IPS-18a (cell line): ENCODE measurements around the gene SETD5.

Source experiments
- H3K27ac ChIP-seq: one replicate; pipeline ENCODE4 v1.5.1; 2013; ENCODE audit warnings: low read length
- H3K27me3 ChIP-seq: one replicate; pipeline ENCODE4 v1.6.1; 2013; ENCODE audit warnings: mild to moderate bottlenecking, low read length; ENCODE audit not compliant: control insufficient read depth, insufficient read depth
- H3K36me3 ChIP-seq: one replicate; pipeline ENCODE4 v1.6.1; 2013; ENCODE audit warnings: low read depth, low read length; ENCODE audit not compliant: control insufficient read depth
- H3K4me1 ChIP-seq: one replicate; pipeline ENCODE4 v1.6.1; 2013; ENCODE audit warnings: low read depth, low read length; ENCODE audit not compliant: control insufficient read depth
- H3K4me3 ChIP-seq: one replicate; pipeline ENCODE4 v1.5.1; 2013; ENCODE audit warnings: low read length
- H3K9ac ChIP-seq: one replicate; pipeline ENCODE4 v1.6.1; 2013; ENCODE audit warnings: mild to moderate bottlenecking, low read length, moderate library complexity
- H3K9me3 ChIP-seq: one replicate; pipeline ENCODE4 v1.6.1; 2013; ENCODE audit warnings: low read depth, low read length; ENCODE audit not compliant: control insufficient read depth

SETD5 gene

GRCh38 chr3:9402410-9403228 is 5.2 kb downstream of the SETD5 start:
- Histone ChIP-seq H3K27me3 (no peaks in the 10 kb centered on the region), H3K4me3 (peak overlapping the region; percentile 83), H3K4me1 (peaks cover 62% of the 10 kb centered on the region), H3K9ac (peak overlapping the region; percentile 89), H3K36me3 (no peaks in the 10 kb centered on the region), H3K9me3 (no peaks in the 10 kb centered on the region), H3K27ac (peak overlapping the region; percentile 40)

GRCh38 chr3:9403463-9403862 is 6.0 kb downstream of the SETD5 start:
- Histone ChIP-seq H3K9me3 (no peaks in the 10 kb centered on the region), H3K4me3 (peak overlapping the region; percentile 83), H3K27me3 (no peaks in the 10 kb centered on the region), H3K27ac (peak overlapping the region; percentile 34), H3K9ac (peak overlapping the region; percentile 89), H3K36me3 (no peaks in the 10 kb centered on the region), H3K4me1 (peaks cover 62% of the 10 kb centered on the region)

- H3K4me1 ChIP-seq = peaks cover 59% of the 10 kb centered on the region
- H3K9ac ChIP-seq = no peak overlapping the region
- no peaks in the 10 kb centered on the region for H3K36me3 ChIP-seq
- no peaks in the 10 kb centered on the region for H3K9me3 ChIP-seq
- peak overlapping the region; percentile 28 for H3K4me3 ChIP-seq
- H3K27ac ChIP-seq = no peak overlapping the region
- H3K27me3 ChIP-seq = no peaks in the 10 kb centered on the region
Measured at GRCh38 chr3:9404680-9405079, 7.3 kb downstream of the SETD5 start.

- H3K27ac ChIP-seq = no peak overlapping the region
- H3K4me1 ChIP-seq = peaks cover 49% of the 10 kb centered on the region
- no peak overlapping the region for H3K9ac ChIP-seq
- H3K4me3 ChIP-seq = no peak overlapping the region
- H3K27me3 ChIP-seq = no peaks in the 10 kb centered on the region
- no peaks in the 10 kb centered on the region for H3K36me3 ChIP-seq
- H3K9me3 ChIP-seq = no peaks in the 10 kb centered on the region
Measured at GRCh38 chr3:9405756-9406155, 8.3 kb downstream of the SETD5 start.

GRCh38 chr3:9406856-9407626 is 9.6 kb downstream of the SETD5 start:
- Histone ChIP-seq H3K4me3 (no peak overlapping the region), H3K27me3 (no peaks in the 10 kb centered on the region), H3K9ac (no peak overlapping the region), H3K36me3 (no peaks in the 10 kb centered on the region), H3K4me1 (peaks cover 37% of the 10 kb centered on the region), H3K27ac (no peak overlapping the region), H3K9me3 (no peaks in the 10 kb centered on the region)

- no peaks in the 10 kb centered on the region for H3K27me3 ChIP-seq
- no peaks in the 10 kb centered on the region for H3K9me3 ChIP-seq
- H3K4me1 ChIP-seq = peaks cover 28% of the 10 kb centered on the region
- H3K36me3 ChIP-seq = no peaks in the 10 kb centered on the region
- no peak overlapping the region for H3K27ac ChIP-seq
- H3K9ac ChIP-seq = no peak overlapping the region
- H3K4me3 ChIP-seq = no peak overlapping the region
Measured at GRCh38 chr3:9408061-9408460, 10.6 kb downstream of the SETD5 start.

GRCh38 chr3:9408546-9408945 is 11.1 kb downstream of the SETD5 start:
- H3K27me3 ChIP-seq = no peaks in the 10 kb centered on the region
- no peak overlapping the region for H3K27ac ChIP-seq
- no peak overlapping the region for H3K4me3 ChIP-seq
- peaks cover 23% of the 10 kb centered on the region for H3K4me1 ChIP-seq
- H3K9me3 ChIP-seq = no peaks in the 10 kb centered on the region
- H3K36me3 ChIP-seq = no peaks in the 10 kb centered on the region
- H3K9ac ChIP-seq = no peak overlapping the region

- H3K4me1 ChIP-seq = peaks cover 7% of the 10 kb centered on the region
- no peaks in the 10 kb centered on the region for H3K27me3 ChIP-seq
- H3K9me3 ChIP-seq = no peaks in the 10 kb centered on the region
- H3K9ac ChIP-seq = no peak overlapping the region
- no peak overlapping the region for H3K27ac ChIP-seq
- no peak overlapping the region for H3K4me3 ChIP-seq
- H3K36me3 ChIP-seq = no peaks in the 10 kb centered on the region
Measured at GRCh38 chr3:9409981-9410854, 12.8 kb downstream of the SETD5 start.

GRCh38 chr3:9411302-9411701 is 13.9 kb downstream of the SETD5 start:
- H3K4me1 ChIP-seq = no peaks in the 10 kb centered on the region
- H3K27ac ChIP-seq = no peak overlapping the region
- no peaks in the 10 kb centered on the region for H3K27me3 ChIP-seq
- no peak overlapping the region for H3K4me3 ChIP-seq
- H3K36me3 ChIP-seq = no peaks in the 10 kb centered on the region
- H3K9ac ChIP-seq = no peak overlapping the region
- H3K9me3 ChIP-seq = no peaks in the 10 kb centered on the region

- no peaks in the 10 kb centered on the region for H3K4me1 ChIP-seq
- no peaks in the 10 kb centered on the region for H3K9me3 ChIP-seq
- no peak overlapping the region for H3K4me3 ChIP-seq
- H3K36me3 ChIP-seq = no peaks in the 10 kb centered on the region
- no peaks in the 10 kb centered on the region for H3K27me3 ChIP-seq
- no peak overlapping the region for H3K27ac ChIP-seq
- H3K9ac ChIP-seq = no peak overlapping the region
Measured at GRCh38 chr3:9412293-9412692, 14.9 kb downstream of the SETD5 start.

GRCh38 chr3:9414826-9415225 is 17.4 kb downstream of the SETD5 start:
- H3K9ac ChIP-seq = no peak overlapping the region
- no peaks in the 10 kb centered on the region for H3K27me3 ChIP-seq
- H3K4me3 ChIP-seq = no peak overlapping the region
- no peak overlapping the region for H3K27ac ChIP-seq
- H3K36me3 ChIP-seq = no peaks in the 10 kb centered on the region
- H3K4me1 ChIP-seq = no peaks in the 10 kb centered on the region
- H3K9me3 ChIP-seq = no peaks in the 10 kb centered on the region
